Testis (tissue), 3 donors: ENCODE measurements around the gene C19orf73. TPM values are rescaled to one million over a fixed set of nuclear protein-coding genes. Genes with fewer than 3 reads are reported as not detected.

Source experiments
- DNase-seq: peaks from one replicate; pipeline ENCODE4 v3.0.0-alpha.2; 2019
- H3K27ac ChIP-seq, 2 donors: fragments of 200-600 bp; sonication (generic); one replicate each; pipeline ENCODE4 v1.5.1; 2019
- H3K27me3 ChIP-seq: fragments of 200-600 bp; sonication (generic); one replicate; pipeline ENCODE4 v1.5.1; 2019
- H3K36me3 ChIP-seq: fragments of 200-600 bp; sonication (generic); one replicate; pipeline ENCODE4 v1.5.1; 2017; ENCODE audit warnings: low read depth; ENCODE audit errors: missing control alignments
- H3K4me1 ChIP-seq: fragments of 200-600 bp; sonication (generic); one replicate; pipeline ENCODE4 v1.5.1; 2019
- H3K4me3 ChIP-seq, 2 donors: fragments of 200-600 bp; sonication (generic); one replicate each; pipeline ENCODE4 v1.5.1; 2017 to 2019
- H3K9me3 ChIP-seq: fragments of 200-600 bp; sonication (generic); one replicate; pipeline ENCODE4 v1.5.1; 2017
- POLR2A ChIP-seq: fragments of 450-650 bp; IDR thresholded peaks from one replicate; pipeline ENCODE4 v1.6.1; 2017; ENCODE audit warnings: antibody characterized with exemption, mild to moderate bottlenecking, moderate library complexity
- WGBS, 2 donors: methylation state at CpG; one replicate each; pipeline ENCODE4 v1.1.5; 2018; 5-methylcytosine and 5-hydroxymethylcytosine counted together
- intact Hi-C: fragments of 100-400 bp; cut with DNase I; formaldehyde crosslinking; loops from one replicate; pipeline ENCODE4 v1.15.1; 2023; ENCODE audit warnings: low total_unique reads
- polyA plus RNA-seq: library from polyadenylated mRNA; stranded (reverse); fragments of 350-450 nt; fragmentation: Illumina TruSeq; extraction: RNeasy Lipid Tissue Mini Kit (QIAGEN cat#74804); gene quantifications from one replicate; pipeline ENCODE4 v1.2.3, GENCODE V29; 2014; ENCODE audit warnings: low read depth, low replicate concordance; ENCODE audit not compliant: insufficient read depth
- total RNA-seq, 2 donors: library from RNA; depleted of rRNA; stranded (reverse); fragments of >200 nt; gene quantifications; one replicate each; pipeline ENCODE4 v1.2.3, GENCODE V29; 2016
- TF ChIP-seq, protein P1 (sequence below), 3 experiments: fragments of 450-650 bp in 2 of 3; fragments of 200-600 bp in 1 of 3; sonication (generic) in 1 of 3; IDR thresholded peaks; one replicate each; pipeline ENCODE4 v1.5.1; 2016 to 2019; ENCODE audit warnings: antibody characterized with exemption in 3 of 3, mild to moderate bottlenecking in 2 of 3, moderate library complexity in 1 of 3

Gene C19orf73
- total and polyA plus RNA-seq, 3 donors from 2014 or later, result 1.5 to 8.5 (median 4.0) TPM

DNA sequence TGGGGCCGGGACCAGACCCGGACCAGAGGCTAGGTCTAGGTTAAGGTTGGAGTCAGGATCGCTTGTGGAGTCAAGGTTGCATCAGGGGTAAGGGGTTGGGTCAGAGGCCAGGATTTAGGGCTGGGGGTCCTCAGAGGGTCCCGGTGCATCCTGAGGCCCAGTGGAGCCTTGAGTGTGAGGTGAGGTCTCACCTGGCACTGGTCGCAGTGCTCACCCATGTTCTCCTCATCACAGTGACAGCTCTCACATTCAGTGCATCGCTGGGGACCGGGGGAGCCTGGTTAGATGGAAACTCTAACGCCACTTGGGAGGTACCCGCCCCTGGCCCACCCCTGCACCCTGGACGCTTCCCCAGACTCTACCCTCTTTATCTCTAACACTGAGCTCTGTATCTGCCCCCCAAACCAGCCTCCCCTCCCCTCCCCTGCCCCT, 33.2 kb upstream of the C19orf73 start:
- intact Hi-C loops, result no loop called here
- Histone ChIP-seq H3K4me1 (peaks cover 20% of the 10 kb centered on the region), H3K36me3 (no peaks in the 10 kb centered on the region), H3K27me3 (no peaks in the 10 kb centered on the region), H3K4me3 (peak overlapping the region in 1 of 2 donors; percentile 29), H3K27ac (no peak overlapping the region), H3K9me3 (no peaks in the 10 kb centered on the region)
- 19 to 31% methylated on average over 8 to 10 of the region's 10 CpGs for WGBS, 2 donors
- DNase-seq, result no peak
- TF ChIP-seq, protein P1, sequence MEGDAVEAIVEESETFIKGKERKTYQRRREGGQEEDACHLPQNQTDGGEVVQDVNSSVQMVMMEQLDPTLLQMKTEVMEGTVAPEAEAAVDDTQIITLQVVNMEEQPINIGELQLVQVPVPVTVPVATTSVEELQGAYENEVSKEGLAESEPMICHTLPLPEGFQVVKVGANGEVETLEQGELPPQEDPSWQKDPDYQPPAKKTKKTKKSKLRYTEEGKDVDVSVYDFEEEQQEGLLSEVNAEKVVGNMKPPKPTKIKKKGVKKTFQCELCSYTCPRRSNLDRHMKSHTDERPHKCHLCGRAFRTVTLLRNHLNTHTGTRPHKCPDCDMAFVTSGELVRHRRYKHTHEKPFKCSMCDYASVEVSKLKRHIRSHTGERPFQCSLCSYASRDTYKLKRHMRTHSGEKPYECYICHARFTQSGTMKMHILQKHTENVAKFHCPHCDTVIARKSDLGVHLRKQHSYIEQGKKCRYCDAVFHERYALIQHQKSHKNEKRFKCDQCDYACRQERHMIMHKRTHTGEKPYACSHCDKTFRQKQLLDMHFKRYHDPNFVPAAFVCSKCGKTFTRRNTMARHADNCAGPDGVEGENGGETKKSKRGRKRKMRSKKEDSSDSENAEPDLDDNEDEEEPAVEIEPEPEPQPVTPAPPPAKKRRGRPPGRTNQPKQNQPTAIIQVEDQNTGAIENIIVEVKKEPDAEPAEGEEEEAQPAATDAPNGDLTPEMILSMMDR (IDR thresholded peaks at IDR 0.05), result no peak
- no peak for TF ChIP-seq POLR2A

DNA sequence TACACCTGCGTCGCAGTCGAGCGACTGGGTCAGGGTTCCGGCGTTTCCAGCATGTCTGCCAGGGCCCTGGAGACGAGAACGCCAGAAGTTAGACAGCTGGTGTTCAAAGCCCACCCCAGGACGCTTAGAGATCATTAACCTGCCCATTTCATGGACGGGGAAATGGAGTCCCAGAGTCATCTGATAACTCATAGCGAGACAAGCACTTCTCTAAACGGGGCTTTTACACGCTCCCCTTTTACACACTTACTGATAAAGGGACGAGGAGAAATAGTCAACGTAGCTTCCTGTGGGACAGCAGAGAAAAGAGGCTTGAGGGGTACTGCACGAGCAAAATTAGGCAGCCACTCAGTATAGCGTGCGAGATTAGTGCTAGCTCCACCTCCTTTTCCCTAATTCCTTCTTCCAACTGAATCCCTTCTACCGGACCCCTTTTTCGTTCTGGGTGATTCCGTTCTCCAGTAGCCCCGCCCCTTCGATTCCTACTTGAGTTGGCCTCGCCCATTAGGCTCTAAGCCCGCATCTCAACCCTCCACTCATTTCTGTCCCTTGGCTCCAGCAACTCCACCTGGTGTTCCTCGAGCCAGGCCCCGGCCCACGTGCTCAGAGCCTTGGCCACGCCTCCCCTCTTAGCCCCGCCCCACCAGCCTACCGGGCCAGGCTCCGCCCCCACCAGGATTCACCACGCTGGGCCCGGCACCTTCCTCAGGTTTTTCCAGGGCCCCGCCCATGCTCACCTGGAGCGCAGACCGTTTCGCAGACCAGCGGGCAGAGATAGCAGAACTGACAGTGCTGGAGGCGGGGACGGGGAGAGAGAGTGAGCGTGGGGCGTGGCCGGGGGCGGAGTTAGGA, 32.5 kb upstream of the C19orf73 start:
- H3K36me3 ChIP-seq, result no peaks in the 10 kb centered on the region
- H3K27me3 ChIP-seq, result no peaks in the 10 kb centered on the region
- DNase-seq, result peak; percentile 72
- H3K27ac ChIP-seq, result peak overlapping the region; percentile 67 to 84
- 6 to 11% methylated on average over 32 to 45 of the region's 45 CpGs for WGBS, 2 donors
- TF ChIP-seq POLR2A, result no peak
- TF ChIP-seq, protein P1 (IDR thresholded peaks at IDR 0.05), result no peak
- intact Hi-C loops, result no loop called here
- no peaks in the 10 kb centered on the region for H3K9me3 ChIP-seq
- H3K4me3 ChIP-seq, result peak overlapping the region in 1 of 2 donors; percentile 29
- peaks cover 20% of the 10 kb centered on the region for H3K4me1 ChIP-seq

- intact Hi-C loops, result no loop called here
- H3K9me3 ChIP-seq, result no peaks in the 10 kb centered on the region
- no peak for DNase-seq
- H3K36me3 ChIP-seq, result no peaks in the 10 kb centered on the region
- WGBS, 2 donors, result 6 to 10% methylated on average over 14 to 15 of the region's 16 CpGs
- H3K4me1 ChIP-seq, result peaks cover 24% of the 10 kb centered on the region
- no peaks in the 10 kb centered on the region for H3K27me3 ChIP-seq
- peak overlapping the region; percentile 65 to 72 for H3K4me3 ChIP-seq
- TF ChIP-seq, protein P1 (IDR thresholded peaks at IDR 0.05), result no peak
- no peak for TF ChIP-seq POLR2A
- peak overlapping the region; percentile 67 to 84 for H3K27ac ChIP-seq
Measured at GRCh38 chr19:49150944-49151243, 32.0 kb upstream of the C19orf73 start.

DNA sequence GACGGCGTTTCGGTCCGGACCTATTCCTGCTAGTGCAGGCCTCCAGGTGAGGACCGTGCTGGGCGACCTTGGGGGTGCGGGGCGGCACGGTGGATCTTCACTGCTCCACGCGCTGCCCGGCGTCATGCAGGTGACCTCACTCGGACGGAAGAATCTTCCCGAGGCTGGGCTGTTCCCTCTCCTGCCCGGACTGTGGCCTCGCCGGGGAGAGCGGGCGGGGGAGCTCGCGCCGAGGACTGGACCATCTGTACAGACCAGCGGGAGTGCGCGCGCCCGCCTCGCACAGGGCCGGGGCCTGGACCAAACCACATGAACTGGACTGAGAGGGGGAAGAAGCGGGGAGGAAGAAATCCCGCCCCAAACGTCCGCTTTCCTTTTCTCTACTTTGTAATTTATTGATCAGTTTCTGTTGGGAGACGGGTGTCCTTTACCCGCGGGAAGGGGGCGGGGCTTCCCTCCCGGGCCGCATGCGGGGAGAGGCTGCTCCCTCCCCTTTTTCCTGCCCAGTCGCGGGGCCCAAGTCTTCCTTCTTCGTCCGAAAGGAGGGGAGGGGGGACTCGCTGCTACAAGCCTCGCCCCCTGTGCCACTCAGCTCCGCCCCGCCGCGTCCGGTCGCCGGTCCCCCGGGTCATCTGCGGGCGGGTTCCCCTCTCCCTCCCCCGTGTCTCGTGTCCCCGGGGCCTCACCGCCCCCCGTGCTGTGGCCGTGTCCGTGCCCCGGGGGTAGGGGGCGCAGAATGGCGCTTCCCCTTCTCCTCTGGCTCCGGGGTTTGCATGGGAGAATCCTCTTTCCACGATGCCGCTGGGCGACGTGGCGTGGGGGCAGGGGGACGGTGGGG, 31.4 kb upstream of the C19orf73 start:
- WGBS, 2 donors, result 0% methylated on average over 7 to 51 of the region's 75 CpGs
- no peaks in the 10 kb centered on the region for H3K36me3 ChIP-seq
- DNase-seq, result peak; percentile 88
- peaks cover 23% of the 10 kb centered on the region for H3K4me1 ChIP-seq
- peak overlapping the region; percentile 65 to 72 for H3K4me3 ChIP-seq
- TF ChIP-seq, protein P1 (IDR thresholded peaks at IDR 0.05), result no peak
- TF ChIP-seq POLR2A, result no peak
- H3K27me3 ChIP-seq, result no peaks in the 10 kb centered on the region
- H3K27ac ChIP-seq, result peak overlapping the region; percentile 67 to 84
- no peaks in the 10 kb centered on the region for H3K9me3 ChIP-seq
- intact Hi-C loops, result no loop called here
